Uterus (tissue), 2 donors: ENCODE measurements around the gene DGKD.

Experiments
- POLR2A ChIP-seq, 2 donors: fragments of 450-650 bp; IDR thresholded peaks; one replicate each; pipeline ENCODE4 v1.6.1; 2016; ENCODE audit warnings: antibody characterized with exemption in 2 of 2, mild to moderate bottlenecking in 1 of 2, moderate library complexity in 1 of 2
- TF ChIP-seq, protein P1 (sequence below), 4 experiments: fragments of 200-600 bp in 2 of 4; fragments of 450-650 bp in 2 of 4; sonication (generic) in 2 of 4; IDR thresholded peaks; one replicate each; pipeline ENCODE4 v1.5.1; 2016 to 2019; ENCODE audit warnings: antibody characterized with exemption in 4 of 4, mild to moderate bottlenecking in 2 of 4, moderate library complexity in 1 of 4

DNA sequence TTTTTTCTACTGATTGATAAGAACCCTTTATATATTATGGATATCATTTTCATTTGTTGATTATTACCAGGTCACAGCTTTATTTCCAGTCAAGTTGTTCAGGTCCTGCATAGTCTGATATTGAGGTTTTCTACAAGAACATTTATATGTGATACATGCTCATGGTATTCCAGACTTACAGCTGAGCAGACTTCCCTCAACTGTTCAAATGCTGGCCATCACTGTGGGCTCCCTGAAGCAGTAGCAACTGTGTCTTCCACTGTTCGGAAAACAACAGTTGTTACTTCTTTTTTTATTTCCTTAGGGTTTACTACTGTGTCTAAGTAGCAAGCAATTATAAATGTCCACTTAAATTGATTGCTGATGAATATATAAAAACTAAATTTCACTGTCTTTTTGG is 79.5 kb downstream of the DGKD start:
- TF ChIP-seq, protein P1, sequence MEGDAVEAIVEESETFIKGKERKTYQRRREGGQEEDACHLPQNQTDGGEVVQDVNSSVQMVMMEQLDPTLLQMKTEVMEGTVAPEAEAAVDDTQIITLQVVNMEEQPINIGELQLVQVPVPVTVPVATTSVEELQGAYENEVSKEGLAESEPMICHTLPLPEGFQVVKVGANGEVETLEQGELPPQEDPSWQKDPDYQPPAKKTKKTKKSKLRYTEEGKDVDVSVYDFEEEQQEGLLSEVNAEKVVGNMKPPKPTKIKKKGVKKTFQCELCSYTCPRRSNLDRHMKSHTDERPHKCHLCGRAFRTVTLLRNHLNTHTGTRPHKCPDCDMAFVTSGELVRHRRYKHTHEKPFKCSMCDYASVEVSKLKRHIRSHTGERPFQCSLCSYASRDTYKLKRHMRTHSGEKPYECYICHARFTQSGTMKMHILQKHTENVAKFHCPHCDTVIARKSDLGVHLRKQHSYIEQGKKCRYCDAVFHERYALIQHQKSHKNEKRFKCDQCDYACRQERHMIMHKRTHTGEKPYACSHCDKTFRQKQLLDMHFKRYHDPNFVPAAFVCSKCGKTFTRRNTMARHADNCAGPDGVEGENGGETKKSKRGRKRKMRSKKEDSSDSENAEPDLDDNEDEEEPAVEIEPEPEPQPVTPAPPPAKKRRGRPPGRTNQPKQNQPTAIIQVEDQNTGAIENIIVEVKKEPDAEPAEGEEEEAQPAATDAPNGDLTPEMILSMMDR (IDR thresholded peaks at IDR 0.05): no peak
- no peak for TF ChIP-seq POLR2A (IDR thresholded peaks at IDR 0.05)
